Activated CD8-positive, alpha-beta memory T cell treated with anti-CD3 and anti-CD28 coated beads, Interleukin-2, amount 50 U/mL, for 4 hours (primary cell): ENCODE results near the gene IFI27.

Experiments
- DNase-seq: peaks from one replicate; pipeline ENCODE4 v3.0.0-alpha.2; 2020

IFI27 gene

GRCh38 chr14:94103554-94104150 is 6.9 kb upstream of the IFI27 start:
- no peak for DNase-seq

DNA sequence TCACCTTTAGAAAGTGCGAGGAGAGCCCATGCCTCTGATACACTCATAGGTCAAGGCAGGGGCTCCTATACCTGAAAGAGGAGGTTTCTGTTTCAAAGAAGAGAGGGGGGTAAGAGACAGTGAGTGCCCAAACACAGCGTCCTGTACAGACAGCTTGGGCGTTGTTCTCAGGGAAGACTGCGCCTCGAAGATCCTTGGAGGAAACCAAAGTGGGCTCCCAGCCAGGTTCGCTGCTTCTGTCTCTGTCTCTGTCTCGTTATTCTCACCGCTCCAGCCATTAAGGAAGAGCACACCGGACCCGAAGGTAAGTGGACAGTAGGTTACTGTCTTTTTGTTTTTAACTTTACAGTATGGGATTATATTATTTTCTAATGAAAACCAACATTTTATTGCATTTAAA is 5.8 kb upstream of the IFI27 start:
- DNase-seq = no peak

DNA sequence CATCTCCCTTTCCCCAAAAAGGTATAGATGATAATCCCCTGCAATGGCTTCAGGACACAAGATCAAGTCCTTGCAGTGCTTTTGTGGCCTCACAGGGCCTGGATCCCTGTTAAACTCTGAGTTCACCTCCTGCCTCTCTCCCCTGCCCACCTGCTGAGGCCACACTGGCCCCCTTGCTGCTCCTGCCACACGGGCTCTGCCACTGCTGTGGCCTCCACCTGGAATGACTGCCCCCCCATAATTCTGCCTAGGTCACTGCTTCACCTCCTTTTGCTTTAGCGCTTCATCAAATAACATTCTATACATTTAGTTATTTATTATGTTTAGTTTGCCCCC is 653 bp upstream of the IFI27 start:
- no peak for DNase-seq

DNA sequence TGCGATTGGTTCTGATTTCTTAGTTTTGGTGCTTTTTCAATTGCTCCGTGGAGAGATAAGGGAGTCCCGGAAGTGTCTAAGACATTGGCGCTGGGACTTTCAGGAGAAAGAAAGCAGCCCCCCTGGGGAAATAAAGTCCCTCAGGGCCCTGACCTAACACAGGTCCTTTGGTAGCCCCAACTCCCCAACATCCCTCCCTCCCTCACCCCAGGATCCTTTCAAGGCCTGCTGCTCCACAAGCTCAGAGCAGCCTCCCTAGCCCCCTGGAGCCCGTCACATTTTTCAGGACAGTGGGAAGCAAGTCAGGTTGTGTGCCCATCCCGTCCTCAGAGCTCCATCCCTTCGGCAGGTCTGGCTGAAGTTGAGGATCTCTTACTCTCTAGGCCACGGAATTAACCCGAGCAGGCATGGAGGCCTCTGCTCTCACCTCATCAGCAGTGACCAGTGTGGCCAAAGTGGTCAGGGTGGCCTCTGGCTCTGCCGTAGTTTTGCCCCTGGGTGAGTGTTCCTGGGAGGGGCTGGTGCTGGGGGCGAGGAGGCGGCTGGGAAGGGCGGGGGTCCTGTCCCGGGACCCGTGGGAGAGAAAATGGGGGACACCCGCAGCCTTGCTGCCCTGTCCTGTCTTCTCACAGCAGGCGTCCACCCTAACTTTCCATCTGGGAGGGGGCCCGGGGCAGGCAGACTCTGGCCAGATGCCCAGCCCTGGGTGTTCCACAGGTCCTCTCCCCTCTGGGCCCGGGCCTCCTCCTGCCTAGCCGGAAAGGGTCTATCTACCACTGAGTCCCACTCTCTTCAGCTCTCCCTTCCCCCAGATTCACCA is 950 bp downstream of the IFI27 start:
- no peak for DNase-seq

DNA sequence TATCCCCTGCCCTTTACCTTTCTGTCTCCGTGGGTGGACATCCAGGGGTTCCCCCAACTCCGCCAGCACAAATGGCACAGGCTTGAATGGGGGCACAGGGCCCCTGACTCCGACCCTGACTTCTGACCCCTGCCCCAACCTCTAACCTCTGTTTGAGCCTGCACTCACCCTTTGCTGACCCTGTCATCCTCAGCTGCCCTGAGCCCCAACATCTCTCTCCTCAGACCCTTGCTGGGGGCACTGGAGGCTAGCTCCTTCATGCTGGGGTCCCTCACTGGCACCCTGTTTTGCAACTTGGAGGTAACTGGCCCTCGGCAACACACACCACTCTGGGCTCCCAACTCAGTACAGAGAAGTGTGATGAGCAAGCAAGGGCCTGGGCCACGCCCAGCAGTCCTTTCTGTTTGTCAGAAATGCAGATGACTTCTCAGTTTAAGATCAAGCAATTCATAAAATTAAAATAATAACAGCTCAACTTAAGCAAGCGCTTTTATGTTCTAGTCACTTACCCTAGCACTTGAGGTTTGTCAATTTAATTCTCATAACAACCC is 2.1 kb downstream of the IFI27 start:
- no peak for DNase-seq

GRCh38 chr14:94113073-94113472 is 2.5 kb downstream of the IFI27 start:
- no peak for DNase-seq

DNA sequence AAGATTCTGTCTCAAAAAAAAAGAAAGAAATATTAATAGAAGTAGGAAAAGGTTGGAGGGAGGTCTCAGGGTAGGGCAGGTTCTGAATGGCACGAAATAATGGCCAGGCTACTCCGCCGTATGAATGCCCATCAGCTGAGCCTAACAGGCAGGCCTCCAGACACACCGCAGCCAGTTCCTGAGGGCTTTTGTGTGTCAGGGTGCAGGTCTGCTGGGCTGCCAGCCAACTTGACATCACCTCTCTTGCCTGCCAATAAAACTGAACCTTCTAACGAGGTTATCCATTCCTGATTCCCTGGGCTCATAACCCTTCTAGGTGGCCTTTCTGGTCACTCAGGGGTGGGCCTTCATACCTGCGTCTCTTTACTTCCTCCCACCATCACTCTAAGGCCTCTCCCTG is 3.0 kb downstream of the IFI27 start:
- DNase-seq = no peak

DNA sequence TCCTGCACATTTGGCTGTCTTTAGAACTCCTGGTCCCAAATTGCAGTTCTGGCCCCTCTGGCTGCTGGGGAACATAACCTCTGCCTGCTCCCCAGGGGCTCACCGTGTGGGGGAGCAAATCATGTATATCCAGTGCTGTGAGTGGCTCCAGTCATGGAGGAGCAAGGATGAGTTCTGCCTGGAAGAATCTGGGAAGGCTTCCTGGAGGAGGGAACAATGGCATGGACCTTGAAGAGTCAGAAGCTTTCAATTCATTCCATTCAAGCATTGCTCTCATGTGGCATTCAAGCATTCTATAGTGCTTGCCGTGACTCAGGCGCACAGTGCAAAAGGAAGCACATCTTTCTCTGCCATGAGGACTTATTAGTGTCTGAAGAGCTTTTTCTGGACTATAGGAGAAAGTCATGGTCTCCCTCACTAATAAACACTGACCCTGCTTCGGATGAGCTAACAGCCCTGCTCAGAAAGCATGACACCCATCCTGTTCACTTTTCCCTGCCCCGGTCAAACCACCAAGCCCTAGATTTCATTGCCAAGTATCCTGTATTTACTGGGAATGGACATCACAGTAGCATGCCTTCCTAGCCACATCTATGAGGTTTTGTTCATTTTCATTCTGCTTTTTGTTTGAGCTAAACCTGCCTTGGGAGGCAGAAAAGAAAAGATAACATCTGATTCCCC is 3.5 kb downstream of the IFI27 start:
- no peak for DNase-seq

GRCh38 chr14:94114589-94115057 is 4.1 kb downstream of the IFI27 start:
- no peak for DNase-seq

DNA sequence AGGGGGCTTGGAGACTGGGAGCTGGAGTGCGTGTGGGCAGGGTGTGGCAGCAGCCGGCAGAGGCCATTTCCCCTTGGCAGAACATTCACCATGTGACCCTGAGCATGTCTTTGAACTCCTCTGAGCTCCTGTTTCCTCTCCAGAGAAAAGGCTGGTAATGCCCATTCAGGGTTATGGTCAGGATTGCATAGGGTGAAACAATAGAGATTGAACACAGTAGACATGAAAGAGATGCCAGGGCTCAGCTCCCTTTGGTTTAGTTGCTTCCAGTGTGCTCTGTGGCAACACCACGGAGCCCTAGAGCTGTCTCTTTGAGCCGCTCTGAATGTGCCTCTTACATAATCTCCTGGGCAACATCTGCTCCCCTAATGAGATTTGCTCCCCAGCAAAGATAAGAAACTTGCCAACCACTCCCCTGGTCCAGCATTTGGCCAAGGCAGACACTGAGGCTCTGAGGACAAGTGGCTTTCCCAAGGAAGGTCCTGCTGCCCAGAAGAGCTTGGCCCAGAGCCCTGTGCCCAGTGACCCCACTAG is 4.6 kb downstream of the IFI27 start:
- DNase-seq = no peak

- no peak for DNase-seq
Measured at GRCh38 chr14:94115631-94116030, 5.1 kb downstream of the IFI27 start.

DNA sequence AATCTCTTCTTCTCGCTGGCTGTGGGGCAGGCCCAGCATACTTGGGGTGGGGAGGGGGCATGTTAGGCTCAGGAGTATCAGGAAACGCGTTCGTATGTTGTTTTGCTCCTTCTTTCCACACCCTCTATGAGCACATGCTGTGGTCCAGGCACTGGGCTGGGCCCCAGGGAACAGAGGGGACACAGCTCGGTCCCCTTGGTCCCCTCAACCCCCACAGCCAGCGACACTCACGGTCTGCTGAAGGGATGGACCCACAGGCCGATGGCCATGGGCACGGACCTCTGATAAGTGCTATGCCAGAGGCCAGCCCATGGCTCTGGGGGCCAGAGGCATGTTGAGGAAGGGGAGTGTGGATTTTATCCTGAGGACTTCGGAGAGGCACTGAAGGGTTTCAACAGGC is 6.2 kb downstream of the IFI27 start:
- no peak for DNase-seq

GRCh38 chr14:94117856-94118255 is 7.3 kb downstream of the IFI27 start:
- DNase-seq = no peak

- DNase-seq = no peak
Measured at GRCh38 chr14:94119071-94119470, 8.5 kb downstream of the IFI27 start.

DNA sequence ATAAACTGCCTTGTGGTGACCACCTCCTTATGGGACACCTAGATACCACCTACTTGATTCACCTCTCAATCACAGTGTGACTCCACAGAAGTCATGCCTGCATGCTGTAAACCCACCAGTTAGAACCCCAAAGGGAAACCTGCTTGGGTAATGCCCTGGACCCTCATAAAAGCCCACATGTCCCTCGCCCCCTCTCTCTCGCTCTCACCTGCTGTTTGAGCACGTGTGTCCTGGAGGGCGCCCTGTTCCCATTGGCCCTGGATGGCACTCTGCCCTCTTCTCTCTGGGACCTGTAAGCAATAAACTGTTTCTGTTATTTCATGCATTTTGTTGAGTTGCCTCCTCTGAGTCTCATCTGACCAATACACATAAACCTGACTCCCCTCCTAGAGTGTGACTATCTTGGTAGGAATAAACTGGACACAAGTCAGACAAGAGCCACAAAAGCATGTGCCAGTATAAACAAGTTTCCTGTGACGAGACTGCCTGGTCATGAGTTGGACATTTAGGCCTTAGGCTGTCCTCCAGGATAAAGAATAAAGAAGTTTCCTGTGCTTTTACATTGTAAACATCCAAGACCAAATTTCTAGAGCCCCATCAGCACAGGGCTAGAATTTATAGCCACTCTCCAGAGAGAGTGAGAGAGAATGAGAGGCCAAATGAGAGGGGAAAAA is 10.3 kb downstream of the IFI27 start:
- no peak for DNase-seq

DNA sequence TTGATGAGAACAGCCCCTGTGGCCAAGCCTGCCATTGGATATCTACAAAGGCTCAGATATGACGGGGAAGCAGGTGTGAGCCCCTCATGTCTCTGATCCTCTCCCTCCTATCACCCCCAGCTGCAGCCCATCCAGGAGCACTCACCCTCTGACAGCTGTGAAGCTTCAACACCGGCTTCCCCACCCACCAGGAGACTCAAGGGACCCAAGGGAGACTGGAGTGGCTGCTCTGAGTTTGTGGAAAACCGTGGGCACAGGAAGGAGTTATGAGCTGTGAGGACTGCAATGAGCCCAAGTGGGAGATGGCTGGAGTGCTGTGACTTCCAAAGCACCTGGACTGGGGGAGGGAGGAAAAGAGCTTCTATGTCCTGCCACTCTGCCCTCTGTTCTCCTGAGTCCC is 10.9 kb downstream of the IFI27 start:
- no peak for DNase-seq

DNA sequence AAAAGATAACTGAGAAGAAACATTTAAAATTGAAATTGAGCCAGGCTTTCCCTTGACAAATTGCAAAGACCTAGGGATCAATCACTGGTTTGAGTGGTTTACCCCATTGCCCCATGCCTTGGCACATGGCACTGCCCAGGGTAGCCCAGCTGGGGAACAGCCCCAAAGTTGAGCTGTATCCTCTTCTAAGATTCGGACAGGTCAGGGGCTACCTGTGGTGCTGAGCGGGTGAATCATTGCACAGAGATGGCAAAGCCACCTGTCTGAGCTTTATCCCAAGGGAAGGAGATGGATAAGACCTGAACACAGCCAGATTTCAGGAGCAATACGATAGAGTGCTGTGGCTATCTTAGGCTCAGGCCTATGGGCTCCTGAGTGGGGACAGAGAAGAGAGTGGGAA is 11.9 kb downstream of the IFI27 start:
- no peak for DNase-seq

- DNase-seq = no peak
Measured at GRCh38 chr14:94123296-94123695, 12.8 kb downstream of the IFI27 start.

DNA sequence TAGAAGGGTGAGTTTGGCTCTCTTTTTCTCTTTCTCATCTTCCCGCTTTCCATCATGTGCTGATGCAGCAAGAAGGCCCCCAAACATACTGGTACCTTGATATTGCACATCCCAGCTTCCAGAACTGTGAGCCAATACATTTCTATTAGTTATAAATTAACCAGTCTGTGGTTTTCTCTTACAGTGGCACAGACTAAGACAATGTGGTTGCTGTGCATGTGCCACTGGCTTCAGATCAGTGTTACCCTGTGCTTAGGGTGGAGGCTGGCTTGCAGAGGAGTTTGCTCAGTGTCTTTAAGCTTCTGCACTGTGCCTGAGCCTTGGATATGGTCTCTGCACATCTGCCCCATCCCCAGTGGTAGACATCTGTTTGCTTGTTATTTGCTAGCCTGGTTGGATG is 13.3 kb downstream of the IFI27 start:
- DNase-seq = no peak

DNA sequence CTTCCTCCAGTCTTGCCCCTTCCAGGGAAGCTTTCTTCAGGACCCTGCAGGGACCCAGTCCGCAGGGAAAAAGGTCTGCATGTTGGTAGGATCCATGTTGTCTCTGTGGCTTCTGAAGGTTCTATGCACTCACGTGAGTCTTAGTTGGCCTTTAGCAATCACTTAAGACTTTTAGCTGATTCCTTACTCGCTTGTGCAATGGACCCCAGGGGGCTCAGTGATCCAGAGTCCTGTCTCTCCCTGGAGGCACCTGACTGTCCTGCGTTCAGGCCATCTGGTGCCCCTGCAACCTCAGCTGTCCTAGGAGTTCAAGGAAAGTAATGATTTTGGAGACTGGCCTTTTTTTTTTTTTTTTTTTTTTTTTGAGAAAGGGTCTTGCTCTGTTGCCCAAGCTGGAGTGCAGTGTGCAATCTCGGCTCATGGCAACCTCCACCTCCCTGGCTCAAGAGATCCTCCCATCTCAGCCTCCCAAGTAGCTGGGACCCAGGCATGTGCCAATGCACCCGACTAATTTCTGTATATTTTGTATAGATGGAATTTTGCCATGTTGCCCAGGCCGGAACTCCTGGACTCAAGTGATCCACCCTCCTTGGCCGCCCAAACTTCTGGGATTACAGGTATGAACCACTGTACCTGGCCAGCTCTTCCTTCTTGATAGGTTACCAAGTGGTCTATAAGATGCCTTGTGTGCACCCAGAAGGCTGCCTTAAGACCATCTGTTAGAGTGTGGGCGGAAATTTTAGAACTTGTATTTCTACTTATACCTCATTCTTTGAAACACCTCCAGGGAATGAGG is 14.2 kb downstream of the IFI27 start:
- DNase-seq = no peak

DNA sequence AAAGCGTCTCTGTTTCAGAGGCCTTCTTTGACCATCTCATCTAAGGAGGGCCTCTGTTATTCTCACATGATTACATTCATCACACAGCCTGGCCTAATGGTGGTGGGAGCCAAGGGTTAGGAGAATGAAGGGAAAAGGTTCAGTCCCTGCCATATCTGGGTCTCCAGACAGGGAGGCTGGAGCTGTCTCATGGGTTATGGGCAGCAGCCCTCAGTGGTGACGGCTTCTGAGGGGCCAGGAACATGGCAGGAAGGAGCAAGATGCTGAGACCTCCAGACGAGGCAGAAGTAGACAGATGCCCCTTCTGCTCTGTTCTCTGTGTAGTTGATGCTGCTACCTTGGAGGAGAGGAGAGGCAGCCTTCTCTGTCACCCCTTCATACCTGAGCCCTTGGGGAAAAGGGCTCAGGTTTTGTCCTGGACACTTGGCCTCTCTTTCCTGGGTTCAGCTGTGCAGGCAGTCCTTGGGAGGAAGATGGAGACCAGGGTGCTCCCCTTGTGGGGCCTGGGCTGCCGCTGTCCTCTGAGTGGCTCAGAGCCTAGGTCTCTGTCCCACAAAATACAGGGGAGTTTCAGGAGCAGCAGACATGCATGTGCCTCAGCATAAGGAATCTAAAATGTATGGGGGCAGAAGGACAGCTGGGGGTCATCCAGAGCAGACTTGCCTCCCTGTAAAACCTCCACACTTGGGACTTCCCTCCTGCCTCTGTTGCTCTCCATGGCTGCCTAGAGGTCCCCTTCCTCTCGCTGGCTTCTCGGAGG is 15.3 kb downstream of the IFI27 start:
- no peak for DNase-seq

DNA sequence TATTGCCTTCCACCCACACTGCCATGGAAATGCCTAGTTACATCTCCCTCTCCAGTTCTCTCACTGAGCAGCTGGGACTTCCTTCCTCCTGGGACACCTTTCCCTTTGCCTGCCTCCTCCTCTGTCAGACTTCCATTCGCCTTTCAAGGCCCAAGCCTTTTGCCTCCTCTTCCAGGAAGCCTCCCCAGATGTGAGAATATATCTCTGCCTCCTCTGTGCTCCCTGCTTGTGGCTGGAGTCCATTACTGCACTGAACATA is 15.8 kb downstream of the IFI27 start:
- DNase-seq = no peak
